B cell (primary cell): Measurements from ENCODE around the gene SAP30L.

Experiments
- CTCF ChIP-seq: fragments of 200-600 bp; IDR thresholded peaks from one replicate; pipeline ENCODE4 v1.8.0; 2022; ENCODE audit warnings: antibody characterized with exemption, mild to moderate bottlenecking
- EZH2 ChIP-seq: IDR thresholded peaks from 2 replicates; pipeline ENCODE4 v1.6.1; 2012; ENCODE audit warnings: borderline replicate concordance, low read depth, mild to moderate bottlenecking, moderate library complexity, low read length; ENCODE audit not compliant: insufficient read depth, poor library complexity, severe bottlenecking

- no peak for TF ChIP-seq CTCF
- TF ChIP-seq EZH2 = no peak
These were observed 6.2 kb downstream of the SAP30L start for GRCh38 chr5:154451957-154452356.
